SK-N-SH treated with all-trans-retinoic acid at 6 μM for 48 hours (cell line): Measurements from ENCODE around the gene DYNC1H1.

Source experiments
- ATAC-seq: fragments of 200-7000 bp; cut with Tn5 transposase; 3 replicates; pipeline ENCODE4 v1.9.1; 2020; ENCODE audit warnings: mild to moderate bottlenecking, moderate library complexity
- BACH2 ChIP-seq: fragments of 250-450 bp; sonication (Bioruptor Pico); IDR thresholded peaks from 2 replicates; pipeline ENCODE4 v1.9.0; 2021; ENCODE audit warnings: mild to moderate bottlenecking, borderline replicate concordance
- CSDC2 ChIP-seq: fragments of 250-450 bp; sonication (Bioruptor Pico); IDR thresholded peaks from 2 replicates; pipeline ENCODE4 v1.5.0; 2020; ENCODE audit warnings: mild to moderate bottlenecking, moderate library complexity
- ESRRG ChIP-seq: fragments of 250-450 bp; sonication (Bioruptor Pico); IDR thresholded peaks from 2 replicates; pipeline ENCODE4 v1.6.1; 2021; ENCODE audit warnings: mild to moderate bottlenecking
- GLIS3 ChIP-seq: fragments of 250-450 bp; sonication (Bioruptor Pico); IDR thresholded peaks from 2 replicates; pipeline ENCODE4 v1.5.0; 2020; ENCODE audit warnings: mild to moderate bottlenecking, moderate library complexity
- ISL1 ChIP-seq: fragments of 250-450 bp; sonication (Bioruptor Pico); IDR thresholded peaks from 2 replicates; pipeline ENCODE4 v2.1.2; 2022; ENCODE audit warnings: mild to moderate bottlenecking, moderate library complexity
- PPARA ChIP-seq: fragments of 250-450 bp; sonication (Bioruptor Pico); IDR thresholded peaks from 2 replicates; pipeline ENCODE4 v1.5.0; 2020; ENCODE audit warnings: mild to moderate bottlenecking, borderline replicate concordance
- SNAI2 ChIP-seq: fragments of 250-450 bp; sonication (Bioruptor Pico); IDR thresholded peaks from 2 replicates; pipeline ENCODE4 v1.5.0; 2020; ENCODE audit warnings: mild to moderate bottlenecking, moderate library complexity
- TCF4 ChIP-seq: fragments of 250-450 bp; sonication (Bioruptor Pico); IDR thresholded peaks from 2 replicates; pipeline ENCODE4 v1.8.0; 2021; ENCODE audit warnings: mild to moderate bottlenecking, moderate library complexity, borderline replicate concordance
- ZC3H10 ChIP-seq: fragments of 250-450 bp; sonication (Bioruptor Pico); IDR thresholded peaks from 2 replicates; pipeline ENCODE4 v1.5.1; 2021; ENCODE audit warnings: mild to moderate bottlenecking, moderate library complexity
- ZFP3 ChIP-seq: fragments of 250-450 bp; sonication (Bioruptor Pico); IDR thresholded peaks from 2 replicates; pipeline ENCODE4 v1.5.0; 2020; ENCODE audit warnings: mild to moderate bottlenecking, moderate library complexity
- ZFP30 ChIP-seq: fragments of 450-650 bp; formaldehyde crosslinking; IDR thresholded peaks from 2 replicates; pipeline ENCODE4 v1.5.0; 2022; ENCODE audit warnings: mild to moderate bottlenecking, moderate library complexity
- ZNF565 ChIP-seq: fragments of 450-650 bp; formaldehyde crosslinking; conservative IDR thresholded peaks from 2 replicates; pipeline ENCODE4 v1.5.0; 2020; ENCODE audit warnings: low read depth, mild to moderate bottlenecking, moderate library complexity
- ZNF70 ChIP-seq: fragments of 450-650 bp; formaldehyde crosslinking; IDR thresholded peaks from 2 replicates; pipeline ENCODE4 v1.5.0; 2020; ENCODE audit warnings: mild to moderate bottlenecking, moderate library complexity
- TF ChIP-seq, protein P1 (sequence below): fragments of 250-450 bp; sonication (Bioruptor Pico); IDR thresholded peaks from 2 replicates; pipeline ENCODE4 v1.5.0; 2020; ENCODE audit warnings: mild to moderate bottlenecking, moderate library complexity
- TF ChIP-seq, protein P2 (sequence below): fragments of 250-450 bp; sonication (Bioruptor Pico); IDR thresholded peaks from 2 replicates; pipeline ENCODE4 v1.8.0; 2020; ENCODE audit warnings: mild to moderate bottlenecking, moderate library complexity, borderline replicate concordance
- TF ChIP-seq, protein P3 (sequence below): fragments of 250-450 bp; sonication (Bioruptor Pico); IDR thresholded peaks from 2 replicates; pipeline ENCODE4 v1.5.1; 2021; ENCODE audit warnings: mild to moderate bottlenecking, moderate library complexity

The DYNC1H1 gene

DNA sequence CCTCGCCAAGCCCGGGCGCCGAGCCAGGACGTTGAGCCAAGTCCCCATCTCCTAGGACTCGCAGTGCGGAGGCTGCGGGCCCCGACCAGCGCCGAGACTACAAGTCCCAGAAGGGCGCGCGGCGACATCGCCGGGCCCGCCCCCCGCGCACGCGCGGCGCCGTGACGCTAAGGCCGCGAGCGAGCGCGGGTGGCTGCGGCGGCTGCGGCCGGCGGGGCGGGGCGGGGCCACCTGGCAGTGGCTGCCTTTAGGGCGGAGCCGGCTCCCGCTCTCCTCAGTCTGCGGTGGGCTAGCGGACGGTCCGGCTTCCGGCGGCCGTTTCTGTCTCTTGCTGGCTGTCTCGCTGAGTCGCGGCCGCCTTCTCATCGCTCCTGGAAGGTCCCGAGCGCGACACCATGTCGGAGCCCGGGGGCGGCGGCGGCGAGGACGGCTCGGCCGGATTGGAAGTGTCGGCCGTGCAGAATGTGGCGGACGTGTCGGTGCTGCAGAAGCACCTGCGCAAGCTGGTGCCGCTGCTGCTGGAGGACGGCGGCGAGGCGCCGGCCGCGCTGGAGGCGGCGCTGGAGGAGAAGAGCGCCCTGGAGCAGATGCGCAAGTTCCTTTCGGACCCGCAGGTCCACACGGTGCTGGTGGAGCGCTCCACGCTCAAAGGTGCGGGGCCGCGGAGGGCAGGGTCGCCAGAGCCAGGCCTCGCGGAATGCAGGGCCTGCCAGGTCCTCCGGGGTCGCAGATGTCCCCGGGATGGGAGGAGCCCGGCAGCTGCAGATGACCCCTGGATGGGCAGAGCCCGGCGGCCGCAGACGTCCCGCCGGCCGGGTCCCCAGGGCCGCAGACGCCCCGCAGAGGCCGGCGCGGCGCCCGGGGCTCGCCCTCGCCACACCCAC lies at the start of gene DYNC1H1:
Gene DYNC1H1, plus strand, starts transcription at position 277 of the 884 bp plus-strand sequence. Its CDS starts 119 bp downstream, at position 396.
- peak; percentile 72 for ATAC-seq
- TF ChIP-seq ZFP30 (CRISPR knock-in tag) (no peak), SNAI2 (no peak), ZC3H10 (no peak), GLIS3 (no peak), PPARA (CRISPR knock-in tag) (no peak), ZFP3 (no peak), ISL1 (CRISPR knock-in tag) (no peak), ZNF70 (CRISPR knock-in tag) (no peak), TCF4 (CRISPR knock-in tag) (no peak)
- TF ChIP-seq, protein P1, sequence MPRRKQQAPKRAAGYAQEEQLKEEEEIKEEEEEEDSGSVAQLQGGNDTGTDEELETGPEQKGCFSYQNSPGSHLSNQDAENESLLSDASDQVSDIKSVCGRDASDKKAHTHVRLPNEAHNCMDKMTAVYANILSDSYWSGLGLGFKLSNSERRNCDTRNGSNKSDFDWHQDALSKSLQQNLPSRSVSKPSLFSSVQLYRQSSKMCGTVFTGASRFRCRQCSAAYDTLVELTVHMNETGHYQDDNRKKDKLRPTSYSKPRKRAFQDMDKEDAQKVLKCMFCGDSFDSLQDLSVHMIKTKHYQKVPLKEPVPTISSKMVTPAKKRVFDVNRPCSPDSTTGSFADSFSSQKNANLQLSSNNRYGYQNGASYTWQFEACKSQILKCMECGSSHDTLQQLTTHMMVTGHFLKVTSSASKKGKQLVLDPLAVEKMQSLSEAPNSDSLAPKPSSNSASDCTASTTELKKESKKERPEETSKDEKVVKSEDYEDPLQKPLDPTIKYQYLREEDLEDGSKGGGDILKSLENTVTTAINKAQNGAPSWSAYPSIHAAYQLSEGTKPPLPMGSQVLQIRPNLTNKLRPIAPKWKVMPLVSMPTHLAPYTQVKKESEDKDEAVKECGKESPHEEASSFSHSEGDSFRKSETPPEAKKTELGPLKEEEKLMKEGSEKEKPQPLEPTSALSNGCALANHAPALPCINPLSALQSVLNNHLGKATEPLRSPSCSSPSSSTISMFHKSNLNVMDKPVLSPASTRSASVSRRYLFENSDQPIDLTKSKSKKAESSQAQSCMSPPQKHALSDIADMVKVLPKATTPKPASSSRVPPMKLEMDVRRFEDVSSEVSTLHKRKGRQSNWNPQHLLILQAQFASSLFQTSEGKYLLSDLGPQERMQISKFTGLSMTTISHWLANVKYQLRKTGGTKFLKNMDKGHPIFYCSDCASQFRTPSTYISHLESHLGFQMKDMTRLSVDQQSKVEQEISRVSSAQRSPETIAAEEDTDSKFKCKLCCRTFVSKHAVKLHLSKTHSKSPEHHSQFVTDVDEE (CRISPR knock-in tag), result no peak
- TF ChIP-seq, protein P2, sequence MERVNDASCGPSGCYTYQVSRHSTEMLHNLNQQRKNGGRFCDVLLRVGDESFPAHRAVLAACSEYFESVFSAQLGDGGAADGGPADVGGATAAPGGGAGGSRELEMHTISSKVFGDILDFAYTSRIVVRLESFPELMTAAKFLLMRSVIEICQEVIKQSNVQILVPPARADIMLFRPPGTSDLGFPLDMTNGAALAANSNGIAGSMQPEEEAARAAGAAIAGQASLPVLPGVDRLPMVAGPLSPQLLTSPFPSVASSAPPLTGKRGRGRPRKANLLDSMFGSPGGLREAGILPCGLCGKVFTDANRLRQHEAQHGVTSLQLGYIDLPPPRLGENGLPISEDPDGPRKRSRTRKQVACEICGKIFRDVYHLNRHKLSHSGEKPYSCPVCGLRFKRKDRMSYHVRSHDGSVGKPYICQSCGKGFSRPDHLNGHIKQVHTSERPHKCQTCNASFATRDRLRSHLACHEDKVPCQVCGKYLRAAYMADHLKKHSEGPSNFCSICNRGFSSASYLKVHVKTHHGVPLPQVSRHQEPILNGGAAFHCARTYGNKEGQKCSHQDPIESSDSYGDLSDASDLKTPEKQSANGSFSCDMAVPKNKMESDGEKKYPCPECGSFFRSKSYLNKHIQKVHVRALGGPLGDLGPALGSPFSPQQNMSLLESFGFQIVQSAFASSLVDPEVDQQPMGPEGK (CRISPR knock-in tag), result no peak

DNA sequence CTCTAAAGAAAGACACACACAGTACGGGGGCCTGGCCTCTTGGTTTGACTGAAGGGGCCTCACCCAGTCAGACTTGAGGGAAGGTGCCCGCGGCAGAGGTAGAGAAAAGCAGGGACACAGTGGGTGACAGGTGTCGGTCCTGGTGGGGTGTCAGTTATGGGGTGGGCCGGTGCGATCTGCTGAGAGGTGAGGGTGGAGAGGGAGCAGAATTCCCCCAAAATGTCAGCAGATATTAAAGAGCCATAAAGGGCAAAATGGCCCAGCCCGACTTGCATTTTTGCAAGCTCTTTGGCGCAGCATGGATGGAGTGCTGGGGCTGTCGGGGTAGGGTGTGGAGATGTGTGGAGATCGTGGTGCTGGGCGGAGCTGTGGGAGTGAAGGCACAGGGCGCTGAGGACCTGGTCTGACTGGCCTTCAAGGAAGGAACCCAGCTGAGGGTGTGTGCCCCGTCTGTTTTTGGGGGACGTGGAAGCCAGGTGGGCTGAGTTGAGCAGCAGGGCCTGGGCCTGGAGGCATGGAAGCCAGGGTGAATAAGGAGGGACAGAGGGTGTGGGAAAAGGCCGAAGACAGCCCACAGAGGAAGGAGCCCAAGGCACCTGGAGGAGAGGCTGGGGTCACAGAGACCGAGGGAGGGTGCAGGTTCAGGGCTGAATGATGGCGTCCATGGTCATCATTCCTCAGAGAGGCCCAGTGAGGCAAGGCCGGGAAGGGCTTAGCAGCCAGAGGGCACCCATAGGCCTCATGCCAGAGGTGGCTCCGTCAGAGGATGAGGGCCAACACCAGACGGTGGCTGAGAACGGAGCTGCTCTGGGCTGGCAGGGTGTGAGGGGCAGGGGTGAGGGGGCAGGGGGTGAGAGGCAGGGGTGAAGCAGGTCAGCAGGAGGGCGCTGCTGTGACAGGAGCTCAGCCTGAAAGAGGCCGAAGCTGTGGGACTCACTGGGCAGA lies 48.2 kb upstream of the DYNC1H1 start:
- TF ChIP-seq ESRRG (CRISPR knock-in tag) (no peak), ZNF70 (CRISPR knock-in tag) (no peak), ISL1 (CRISPR knock-in tag) (no peak), CSDC2 (CRISPR knock-in tag) (no peak), ZFP30 (CRISPR knock-in tag) (no peak), ZFP3 (no peak), PPARA (CRISPR knock-in tag) (no peak), ZC3H10 (no peak), SNAI2 (no peak), BACH2 (CRISPR knock-in tag) (no peak), ZNF565 (CRISPR knock-in tag) (no peak)
- TF ChIP-seq, protein P3, sequence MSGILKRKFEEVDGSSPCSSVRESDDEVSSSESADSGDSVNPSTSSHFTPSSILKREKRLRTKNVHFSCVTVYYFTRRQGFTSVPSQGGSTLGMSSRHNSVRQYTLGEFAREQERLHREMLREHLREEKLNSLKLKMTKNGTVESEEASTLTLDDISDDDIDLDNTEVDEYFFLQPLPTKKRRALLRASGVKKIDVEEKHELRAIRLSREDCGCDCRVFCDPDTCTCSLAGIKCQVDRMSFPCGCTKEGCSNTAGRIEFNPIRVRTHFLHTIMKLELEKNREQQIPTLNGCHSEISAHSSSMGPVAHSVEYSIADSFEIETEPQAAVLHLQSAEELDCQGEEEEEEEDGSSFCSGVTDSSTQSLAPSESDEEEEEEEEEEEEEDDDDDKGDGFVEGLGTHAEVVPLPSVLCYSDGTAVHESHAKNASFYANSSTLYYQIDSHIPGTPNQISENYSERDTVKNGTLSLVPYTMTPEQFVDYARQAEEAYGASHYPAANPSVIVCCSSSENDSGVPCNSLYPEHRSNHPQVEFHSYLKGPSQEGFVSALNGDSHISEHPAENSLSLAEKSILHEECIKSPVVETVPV (CRISPR knock-in tag), result no peak
- TF ChIP-seq, protein P1 (CRISPR knock-in tag), result no peak
- TF ChIP-seq, protein P2 (CRISPR knock-in tag), result no peak
- ATAC-seq, result no peak; the same call in 2 of the 3 replicates
